HG03565 (cell line): ENCODE measurements around the gene PIH1D1.

Experiments
- ATAC-seq: cut with Tn5 transposase; IDR thresholded peaks from one replicate; pipeline ENCODE4 v1.9.1; 2021; ENCODE audit warnings: mild to moderate bottlenecking, moderate library complexity; ENCODE audit not compliant: unreplicated experiment

Gene PIH1D1

GRCh38 chr19:49421039-49421877, 30.4 kb downstream of the PIH1D1 start:
- ATAC-seq, result no peak

GRCh38 chr19:49420227-49420626, 31.4 kb downstream of the PIH1D1 start:
- no peak for ATAC-seq

- ATAC-seq, result no peak
Observed at GRCh38 chr19:49419173-49419572, 32.4 kb downstream of the PIH1D1 start.

- ATAC-seq, result no peak
Observed at GRCh38 chr19:49418511-49418910, 33.1 kb downstream of the PIH1D1 start.

- no peak for ATAC-seq
Observed at GRCh38 chr19:49417088-49417487, 34.5 kb downstream of the PIH1D1 start.

- no peak for ATAC-seq
Observed at GRCh38 chr19:49415810-49416200, 35.8 kb downstream of the PIH1D1 start.

GRCh38 chr19:49415102-49415809, 36.4 kb downstream of the PIH1D1 start:
- ATAC-seq, result no peak

- no peak for ATAC-seq
Observed at GRCh38 chr19:49414256-49414655, 37.4 kb downstream of the PIH1D1 start.

- ATAC-seq, result no peak
Observed at GRCh38 chr19:49413348-49413747, 38.3 kb downstream of the PIH1D1 start.

GRCh38 chr19:49411681-49412326, 39.8 kb downstream of the PIH1D1 start:
- ATAC-seq, result no peak

- ATAC-seq, result no peak
Observed at GRCh38 chr19:49409441-49410029, 42.1 kb downstream of the PIH1D1 start.

- no peak for ATAC-seq
Observed at GRCh38 chr19:49408816-49409440, 42.7 kb downstream of the PIH1D1 start.

- no peak for ATAC-seq
Observed at GRCh38 chr19:49407482-49408015, 44.1 kb downstream of the PIH1D1 start.

GRCh38 chr19:49407079-49407478, 44.5 kb downstream of the PIH1D1 start:
- ATAC-seq, result no peak

- ATAC-seq, result no peak
Observed at GRCh38 chr19:49403404-49404187, 48.0 kb downstream of the PIH1D1 start.

- no peak for ATAC-seq
Observed at GRCh38 chr19:49400029-49400428, 51.6 kb downstream of the PIH1D1 start.

GRCh38 chr19:49398931-49399330, 52.7 kb downstream of the PIH1D1 start:
- ATAC-seq, result no peak

GRCh38 chr19:49398001-49398615, 53.5 kb downstream of the PIH1D1 start:
- ATAC-seq, result no peak

GRCh38 chr19:49396738-49397505, 54.7 kb downstream of the PIH1D1 start:
- ATAC-seq, result no peak
